ENCODE data around the gene TFDP1.

The TFDP1 gene

GRCh38 chr13:113651511-113652403 lies 67.2 kb downstream of the TFDP1 start:
- no peak for DNase-seq (ENCODE audit: low spot score)

GRCh38 chr13:113652404-113653263 lies 68.1 kb downstream of the TFDP1 start:
- DNase-seq (ENCODE audit: low spot score), result no peak

GRCh38 chr13:113653264-113654174 lies 69.0 kb downstream of the TFDP1 start:
- peak; percentile 1 for DNase-seq (ENCODE audit: low spot score)

- no peak for DNase-seq (ENCODE audit: low spot score)
Observed at GRCh38 chr13:113654175-113654560, 69.6 kb downstream of the TFDP1 start.

GRCh38 chr13:113654591-113655345 lies 70.2 kb downstream of the TFDP1 start:
- DNase-seq (ENCODE audit: low spot score), result no peak

GRCh38 chr13:113655346-113656002 lies 70.9 kb downstream of the TFDP1 start:
- no peak for DNase-seq (ENCODE audit: low spot score)

GRCh38 chr13:113656003-113656588 lies 71.5 kb downstream of the TFDP1 start:
- DNase-seq (ENCODE audit: low spot score), result no peak

GRCh38 chr13:113656831-113657671 lies 72.5 kb downstream of the TFDP1 start:
- DNase-seq (ENCODE audit: low spot score), result no peak

GRCh38 chr13:113657851-113658741 lies 73.5 kb downstream of the TFDP1 start, which contains the start of gene ATP4B:
Gene ATP4B (minus strand): TSS chr13:113658198. CDS start chr13:113658144, 54 bp downstream.
- DNase-seq (ENCODE audit: low spot score), result no peak

- DNase-seq (ENCODE audit: low spot score), result no peak
Observed at GRCh38 chr13:113658836-113659235, 74.3 kb downstream of the TFDP1 start.

GRCh38 chr13:113659337-113659736 lies 74.8 kb downstream of the TFDP1 start:
- no peak for DNase-seq (ENCODE audit: low spot score)

- no peak for DNase-seq (ENCODE audit: low spot score)
Observed at GRCh38 chr13:113660066-113660465, 75.5 kb downstream of the TFDP1 start.

- no peak for DNase-seq (ENCODE audit: low spot score)
Observed at GRCh38 chr13:113661509-113661908, 77.0 kb downstream of the TFDP1 start.

GRCh38 chr13:113663934-113664333 lies 79.4 kb downstream of the TFDP1 start:
- DNase-seq (ENCODE audit: low spot score), result no peak

- DNase-seq (ENCODE audit: low spot score), result no peak
Observed at GRCh38 chr13:113664751-113665596, 80.4 kb downstream of the TFDP1 start.

- DNase-seq (ENCODE audit: low spot score), result no peak
Observed at GRCh38 chr13:113665597-113666328, 81.2 kb downstream of the TFDP1 start.

- no peak for DNase-seq (ENCODE audit: low spot score)
Observed at GRCh38 chr13:113666329-113666670, 81.7 kb downstream of the TFDP1 start.
